WERI-Rb-1 (cell line): ENCODE results near the gene HORMAD2.

Source experiments
- DNase-seq: peaks from one replicate; pipeline ENCODE4 v3.0.0-alpha.2; 2020
- H3K27ac ChIP-seq: fragments of 250-450 bp; sonication (Bioruptor Pico); 2 replicates; pipeline ENCODE4 v1.5.1; 2020; ENCODE audit warnings: mild to moderate bottlenecking, moderate library complexity
- H3K27me3 ChIP-seq: fragments of 250-450 bp; sonication (Bioruptor Pico); 2 replicates; pipeline ENCODE4 v1.5.1; 2021; ENCODE audit warnings: mild to moderate bottlenecking, low read depth, moderate library complexity; ENCODE audit not compliant: insufficient read depth, severe bottlenecking
- H3K36me3 ChIP-seq: fragments of 250-450 bp; sonication (Bioruptor Pico); 2 replicates; pipeline ENCODE4 v1.5.1; 2020; ENCODE audit warnings: mild to moderate bottlenecking, moderate library complexity
- H3K4me3 ChIP-seq: 2 replicates; pipeline ENCODE4 v1.5.1; 2011; ENCODE audit warnings: low read depth, mild to moderate bottlenecking, control low read depth, low read length
- H3K9me3 ChIP-seq: fragments of 250-450 bp; sonication (Bioruptor Pico); 2 replicates; pipeline ENCODE4 v1.5.1; 2021; ENCODE audit warnings: mild to moderate bottlenecking, moderate library complexity; ENCODE audit not compliant: severe bottlenecking
- TF ChIP-seq, protein P1 (sequence below): IDR thresholded peaks from 2 replicates; pipeline ENCODE4 v1.5.1; 2011; ENCODE audit warnings: low read depth, mild to moderate bottlenecking, control low read depth, inconsistent platforms, low read length

The HORMAD2 gene

DNA sequence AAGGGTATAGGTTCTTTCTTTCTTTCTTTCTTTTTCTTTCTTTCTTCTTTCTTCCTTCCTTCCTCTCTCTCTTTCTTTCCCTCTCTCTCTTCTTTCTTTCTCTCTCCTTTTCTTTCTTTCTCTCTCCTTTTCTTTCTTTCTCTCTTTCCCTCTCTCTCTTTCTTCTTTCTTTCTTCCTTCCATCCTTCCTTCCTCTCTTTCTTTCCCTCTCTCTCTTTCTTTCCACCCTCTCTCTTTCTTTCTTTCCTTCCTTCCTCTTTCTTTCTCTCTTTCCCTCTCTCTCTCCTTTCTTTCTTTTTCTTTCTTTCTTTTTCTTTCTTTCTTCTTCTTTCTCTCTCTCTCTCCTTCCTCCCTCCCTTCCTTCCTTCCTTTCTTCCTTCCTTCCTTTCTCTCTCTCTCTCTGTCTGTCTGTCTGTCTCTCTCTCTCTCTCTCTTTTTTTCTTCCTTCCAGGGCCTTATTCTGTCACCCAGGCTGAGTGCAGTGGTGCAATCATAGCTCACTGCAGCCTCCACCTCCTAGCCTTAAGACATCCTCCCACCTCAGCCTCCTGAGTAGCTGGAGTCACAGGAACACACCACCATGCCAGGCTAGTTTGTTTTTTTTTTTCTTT, 139.5 kb downstream of the HORMAD2 start:
- Histone ChIP-seq H3K36me3 (no peaks in the 10 kb centered on the region), H3K27me3 (no peaks in the 10 kb centered on the region), H3K27ac (no peak overlapping the region), H3K4me3 (no peak overlapping the region), H3K9me3 (no peaks in the 10 kb centered on the region)
- no peak for DNase-seq
- TF ChIP-seq, protein P1, sequence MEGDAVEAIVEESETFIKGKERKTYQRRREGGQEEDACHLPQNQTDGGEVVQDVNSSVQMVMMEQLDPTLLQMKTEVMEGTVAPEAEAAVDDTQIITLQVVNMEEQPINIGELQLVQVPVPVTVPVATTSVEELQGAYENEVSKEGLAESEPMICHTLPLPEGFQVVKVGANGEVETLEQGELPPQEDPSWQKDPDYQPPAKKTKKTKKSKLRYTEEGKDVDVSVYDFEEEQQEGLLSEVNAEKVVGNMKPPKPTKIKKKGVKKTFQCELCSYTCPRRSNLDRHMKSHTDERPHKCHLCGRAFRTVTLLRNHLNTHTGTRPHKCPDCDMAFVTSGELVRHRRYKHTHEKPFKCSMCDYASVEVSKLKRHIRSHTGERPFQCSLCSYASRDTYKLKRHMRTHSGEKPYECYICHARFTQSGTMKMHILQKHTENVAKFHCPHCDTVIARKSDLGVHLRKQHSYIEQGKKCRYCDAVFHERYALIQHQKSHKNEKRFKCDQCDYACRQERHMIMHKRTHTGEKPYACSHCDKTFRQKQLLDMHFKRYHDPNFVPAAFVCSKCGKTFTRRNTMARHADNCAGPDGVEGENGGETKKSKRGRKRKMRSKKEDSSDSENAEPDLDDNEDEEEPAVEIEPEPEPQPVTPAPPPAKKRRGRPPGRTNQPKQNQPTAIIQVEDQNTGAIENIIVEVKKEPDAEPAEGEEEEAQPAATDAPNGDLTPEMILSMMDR: no peak

DNA sequence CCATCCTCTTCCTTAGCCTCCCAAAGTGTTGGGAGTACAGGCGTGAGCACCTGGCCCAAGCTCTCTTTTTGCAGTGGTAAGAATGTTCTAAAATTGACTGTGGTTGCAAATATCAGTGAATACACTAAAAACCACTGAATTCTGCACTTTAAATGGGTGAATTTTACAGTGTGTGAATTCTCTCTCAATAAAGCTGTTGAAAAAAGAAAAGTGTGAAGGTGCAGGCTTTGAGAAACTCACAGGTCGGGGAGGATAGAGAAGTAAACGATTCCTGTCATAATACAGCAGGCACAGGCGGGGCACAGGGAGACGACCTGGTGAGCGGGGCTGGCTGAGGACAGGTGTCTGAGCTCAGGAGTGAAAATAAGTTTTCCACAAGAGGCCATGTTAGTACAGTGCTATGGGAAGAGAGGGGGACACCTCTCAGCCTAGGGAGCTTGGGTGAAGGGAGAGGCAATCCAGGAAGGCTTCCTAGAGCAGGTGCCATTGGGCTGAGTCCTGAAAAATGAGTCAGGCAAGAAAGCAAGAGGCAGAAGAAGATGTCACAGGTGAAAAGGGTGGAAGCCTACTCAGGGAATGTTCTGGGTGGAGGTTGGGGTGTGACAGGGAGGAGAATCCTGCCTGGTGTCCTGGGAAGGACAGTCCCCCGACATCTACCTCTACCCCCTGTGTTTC, 140.2 kb downstream of the HORMAD2 start:
- TF ChIP-seq, protein P1: no peak
- no peak overlapping the region for H3K27ac ChIP-seq
- DNase-seq: no peak
- no peak overlapping the region for H3K4me3 ChIP-seq
- no peaks in the 10 kb centered on the region for H3K27me3 ChIP-seq
- no peaks in the 10 kb centered on the region for H3K36me3 ChIP-seq
- H3K9me3 ChIP-seq: no peaks in the 10 kb centered on the region

DNA sequence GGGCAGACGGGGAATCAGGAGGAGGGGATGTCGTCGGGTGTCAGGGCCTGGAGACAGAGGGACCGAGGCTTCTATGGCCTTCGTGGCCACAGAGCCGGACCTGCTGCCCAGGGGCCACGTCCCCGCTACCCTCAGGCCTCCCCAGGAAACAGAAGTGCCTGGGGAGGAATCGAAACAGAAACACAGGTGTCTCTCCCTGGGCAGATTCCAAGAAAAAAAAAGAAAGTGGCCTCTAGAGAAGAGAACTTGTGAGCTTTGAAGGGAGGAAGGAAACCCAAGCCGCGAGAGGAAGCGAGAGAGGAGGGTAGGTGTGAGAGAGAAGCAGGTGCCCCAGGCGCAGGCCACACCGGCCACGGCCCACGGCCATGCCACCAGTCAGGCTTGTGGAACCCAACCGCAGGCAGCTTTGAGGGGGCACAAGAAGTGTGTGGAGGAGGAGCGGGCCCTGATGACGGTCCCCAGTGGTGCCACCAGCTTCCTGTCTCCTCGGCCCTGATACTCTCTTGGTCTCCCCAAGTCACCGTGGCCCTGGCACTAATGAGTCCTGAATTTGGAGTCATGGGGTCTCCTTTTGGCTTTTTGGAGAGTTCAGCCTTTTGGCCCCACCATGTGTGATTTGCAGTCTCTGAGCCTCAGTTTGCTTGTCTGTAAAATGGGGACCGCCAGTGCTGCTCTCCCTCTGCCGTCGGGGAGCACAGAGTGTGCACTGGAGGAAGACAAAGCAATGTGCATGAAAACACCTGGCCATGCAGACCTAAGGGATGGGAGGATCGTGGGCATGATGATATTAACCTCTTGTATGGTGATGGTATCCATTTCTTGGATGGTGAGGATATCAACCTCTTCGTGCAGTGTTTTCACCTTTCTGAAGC, 141.1 kb downstream of the HORMAD2 start:
- TF ChIP-seq, protein P1: no peak
- Histone ChIP-seq H3K27me3 (no peaks in the 10 kb centered on the region), H3K36me3 (no peaks in the 10 kb centered on the region), H3K9me3 (no peaks in the 10 kb centered on the region), H3K27ac (no peak overlapping the region), H3K4me3 (no peak overlapping the region)
- no peak for DNase-seq

DNA sequence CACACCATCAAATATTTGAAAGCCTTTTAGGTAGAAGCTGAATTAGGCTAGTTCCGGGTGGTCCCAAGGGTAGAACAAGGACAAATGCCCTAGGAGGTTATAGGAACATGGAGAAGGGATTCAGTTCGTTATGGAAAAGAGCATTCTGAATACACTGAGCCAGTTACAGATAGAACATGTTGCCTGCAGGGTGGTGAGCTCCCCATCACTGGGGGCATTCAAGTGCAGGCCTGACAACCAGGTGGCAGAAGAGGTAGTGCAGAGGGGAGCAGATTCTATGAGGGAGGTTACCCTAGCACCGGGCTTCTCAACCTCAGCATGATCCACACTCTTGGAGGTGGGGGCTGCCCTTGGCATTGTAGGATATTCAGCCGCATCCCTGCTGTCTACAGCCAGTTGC, 142.1 kb downstream of the HORMAD2 start:
- TF ChIP-seq, protein P1: no peak
- no peaks in the 10 kb centered on the region for H3K27me3 ChIP-seq
- H3K36me3 ChIP-seq: no peaks in the 10 kb centered on the region
- DNase-seq: no peak
- H3K4me3 ChIP-seq: no peak overlapping the region
- no peaks in the 10 kb centered on the region for H3K9me3 ChIP-seq
- H3K27ac ChIP-seq: no peak overlapping the region

DNA sequence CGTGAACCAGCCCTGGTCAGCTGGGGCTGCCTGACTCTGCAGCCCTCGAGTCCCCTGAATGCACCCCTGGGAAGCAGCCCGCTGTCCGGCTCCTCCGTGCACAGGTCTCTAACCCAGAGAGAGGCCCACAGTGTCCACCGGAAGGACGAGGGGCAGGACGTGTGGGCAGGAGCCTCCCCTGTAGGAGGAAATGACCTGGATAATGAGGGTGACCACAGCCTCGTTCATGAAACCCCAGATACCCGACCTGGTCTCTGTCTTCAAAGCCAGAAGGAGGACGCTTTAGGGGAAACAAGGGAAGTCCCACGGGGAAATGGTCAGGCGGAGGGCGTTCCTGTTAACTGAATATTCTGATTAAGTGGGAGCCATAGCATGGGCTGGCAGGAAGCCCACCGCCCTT, 143.0 kb downstream of the HORMAD2 start:
- TF ChIP-seq, protein P1: no peak
- Histone ChIP-seq H3K9me3 (no peaks in the 10 kb centered on the region), H3K36me3 (no peaks in the 10 kb centered on the region), H3K4me3 (no peak overlapping the region), H3K27ac (no peak overlapping the region), H3K27me3 (no peaks in the 10 kb centered on the region)
- no peak for DNase-seq
